Gastrocnemius medialis (tissue), 4 donors: Measurements from ENCODE around the gene C16orf95.

Experiments
- POLR2A ChIP-seq, 2 donors: fragments of 450-650 bp; IDR thresholded peaks; one replicate each; pipeline ENCODE4 v1.6.1; 2017; ENCODE audit warnings: antibody characterized with exemption in 2 of 2, mild to moderate bottlenecking in 2 of 2, moderate library complexity in 2 of 2
- TF ChIP-seq, protein P1 (sequence below), 5 experiments: fragments of 450-650 bp in 3 of 5; fragments of 200-600 bp in 2 of 5; sonication (generic) in 2 of 5; IDR thresholded peaks in 4 of 5; conservative IDR thresholded peaks in 1 of 5; 1 replicate in 4 of 5; 2 replicates in 1 of 5; pipeline ENCODE4 v1.5.1; 2016 to 2019; ENCODE audit warnings: antibody characterized with exemption in 5 of 5, mild to moderate bottlenecking in 3 of 5, moderate library complexity in 3 of 5

DNA sequence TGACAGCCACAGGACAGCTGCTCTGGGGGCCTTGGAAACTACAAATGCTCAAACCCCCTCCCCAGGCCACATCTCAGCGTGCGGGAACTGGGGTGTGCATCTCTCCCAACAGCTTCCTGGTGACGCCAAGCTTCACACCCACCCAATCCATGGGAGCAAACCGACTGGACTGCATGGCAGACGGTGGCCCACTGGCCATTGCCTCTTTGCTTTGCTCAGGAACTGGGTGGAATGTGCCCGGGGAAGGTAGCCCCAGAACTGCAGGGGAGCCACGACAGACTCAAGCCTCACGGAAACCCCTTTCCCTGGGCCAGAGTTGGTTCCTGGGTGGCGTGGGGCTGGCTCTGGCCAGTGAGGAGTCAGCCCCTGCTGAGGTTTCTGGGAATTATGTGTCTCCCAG lies 5.2 kb upstream of the C16orf95 start:
- TF ChIP-seq, protein P1, sequence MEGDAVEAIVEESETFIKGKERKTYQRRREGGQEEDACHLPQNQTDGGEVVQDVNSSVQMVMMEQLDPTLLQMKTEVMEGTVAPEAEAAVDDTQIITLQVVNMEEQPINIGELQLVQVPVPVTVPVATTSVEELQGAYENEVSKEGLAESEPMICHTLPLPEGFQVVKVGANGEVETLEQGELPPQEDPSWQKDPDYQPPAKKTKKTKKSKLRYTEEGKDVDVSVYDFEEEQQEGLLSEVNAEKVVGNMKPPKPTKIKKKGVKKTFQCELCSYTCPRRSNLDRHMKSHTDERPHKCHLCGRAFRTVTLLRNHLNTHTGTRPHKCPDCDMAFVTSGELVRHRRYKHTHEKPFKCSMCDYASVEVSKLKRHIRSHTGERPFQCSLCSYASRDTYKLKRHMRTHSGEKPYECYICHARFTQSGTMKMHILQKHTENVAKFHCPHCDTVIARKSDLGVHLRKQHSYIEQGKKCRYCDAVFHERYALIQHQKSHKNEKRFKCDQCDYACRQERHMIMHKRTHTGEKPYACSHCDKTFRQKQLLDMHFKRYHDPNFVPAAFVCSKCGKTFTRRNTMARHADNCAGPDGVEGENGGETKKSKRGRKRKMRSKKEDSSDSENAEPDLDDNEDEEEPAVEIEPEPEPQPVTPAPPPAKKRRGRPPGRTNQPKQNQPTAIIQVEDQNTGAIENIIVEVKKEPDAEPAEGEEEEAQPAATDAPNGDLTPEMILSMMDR (IDR thresholded peaks at IDR 0.05 in 4 of 5, conservative IDR thresholded peaks at IDR 0.05 in 1 of 5), result no peak
- TF ChIP-seq POLR2A (IDR thresholded peaks at IDR 0.05), result no peak
